ENCODE results near the gene NXF1. TPM values are rescaled to one million over a fixed set of nuclear protein-coding genes. Genes with fewer than 3 reads are reported as not detected.
A peak's percentile ranks its signal among the peaks of the same experiment; 100 is the strongest.

The NXF1 gene
- total and polyA plus RNA-seq, 4 donors = 17.3 to 38.3 (median 32.7) TPM

DNA sequence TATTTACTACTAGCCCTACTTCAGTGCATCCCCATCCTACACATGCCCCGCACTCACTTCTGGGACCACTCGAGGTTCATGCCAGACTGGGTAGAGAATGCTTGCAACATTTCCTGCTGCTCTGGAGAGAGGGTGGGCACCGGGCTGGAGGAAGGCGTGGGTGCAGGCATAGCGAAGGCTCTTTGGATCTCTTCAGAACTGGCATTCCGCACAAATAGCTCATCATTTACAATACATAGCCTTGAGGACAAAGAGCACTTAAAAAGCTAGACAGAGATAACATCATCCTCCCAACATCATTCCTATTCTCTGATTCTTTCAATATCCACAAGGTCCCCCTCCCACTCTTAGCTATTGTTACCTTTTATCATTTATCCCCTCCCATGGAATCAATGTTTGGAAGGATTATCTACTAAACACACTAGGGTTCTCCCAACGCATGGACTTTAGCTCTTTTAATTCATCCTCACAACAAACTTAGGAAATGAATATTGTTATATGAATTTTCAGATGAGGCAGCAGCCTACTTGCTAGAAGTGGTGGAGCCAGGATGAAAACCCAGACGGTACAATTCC, 11.0 kb downstream of the NXF1 start:
- WGBS = 95% methylated on average over 8 of the region's 8 CpGs
- Histone ChIP-seq H3K9ac (ENCODE audit: low read depth in 1 of 2, low read length in 2 of 2) (no peak overlapping the region), H3K9me3 (ENCODE audit: control insufficient read depth in 4 of 4, low read length in 3 of 4) (no peaks in the 10 kb centered on the region), H3K27ac (ENCODE audit: low read depth in 1 of 2, low read length in 2 of 2) (no peak overlapping the region), H3K4me1 (ENCODE audit: control insufficient read depth in 4 of 4, insufficient read depth in 4 of 4, low read length in 3 of 4) (peaks cover 0 to 25% (median 23%) of the 10 kb centered on the region in 4 donors), H3K36me3 (ENCODE audit: control insufficient read depth in 4 of 4, insufficient read depth in 3 of 4, low read depth in 1 of 4, low read length in 3 of 4) (peaks cover 10 to 60% (median 42%) of the 10 kb centered on the region in 4 donors), H3K27me3 (ENCODE audit: control insufficient read depth in 4 of 4, insufficient read depth in 4 of 4, low read length in 3 of 4) (no peaks in the 10 kb centered on the region), H3K4me3 (ENCODE audit: low read depth in 1 of 3, low read length in 3 of 3) (no peak overlapping the region)
- DNase-seq (ENCODE audit: low spot score) = no peak
- TF ChIP-seq SP1 (IDR thresholded peaks at IDR 0.05) (no peak), HNF4A (conservative IDR thresholded peaks at IDR 0.05) (no peak), RXRA (IDR thresholded peaks at IDR 0.05) (no peak), JUND (IDR thresholded peaks at IDR 0.05) (no peak), FOXA2 (IDR thresholded peaks at IDR 0.05) (no peak), NR2F2 (IDR thresholded peaks at IDR 0.05) (no peak)
- TF ChIP-seq, protein P1, sequence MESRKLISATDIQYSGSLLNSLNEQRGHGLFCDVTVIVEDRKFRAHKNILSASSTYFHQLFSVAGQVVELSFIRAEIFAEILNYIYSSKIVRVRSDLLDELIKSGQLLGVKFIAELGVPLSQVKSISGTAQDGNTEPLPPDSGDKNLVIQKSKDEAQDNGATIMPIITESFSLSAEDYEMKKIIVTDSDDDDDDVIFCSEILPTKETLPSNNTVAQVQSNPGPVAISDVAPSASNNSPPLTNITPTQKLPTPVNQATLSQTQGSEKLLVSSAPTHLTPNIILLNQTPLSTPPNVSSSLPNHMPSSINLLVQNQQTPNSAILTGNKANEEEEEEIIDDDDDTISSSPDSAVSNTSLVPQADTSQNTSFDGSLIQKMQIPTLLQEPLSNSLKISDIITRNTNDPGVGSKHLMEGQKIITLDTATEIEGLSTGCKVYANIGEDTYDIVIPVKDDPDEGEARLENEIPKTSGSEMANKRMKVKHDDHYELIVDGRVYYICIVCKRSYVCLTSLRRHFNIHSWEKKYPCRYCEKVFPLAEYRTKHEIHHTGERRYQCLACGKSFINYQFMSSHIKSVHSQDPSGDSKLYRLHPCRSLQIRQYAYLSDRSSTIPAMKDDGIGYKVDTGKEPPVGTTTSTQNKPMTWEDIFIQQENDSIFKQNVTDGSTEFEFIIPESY (IDR thresholded peaks at IDR 0.05) = no peak

- no peak overlapping the region for H3K9ac ChIP-seq (ENCODE audit: low read depth in 1 of 2, low read length in 2 of 2)
- 41% methylated on average over 11 of the region's 11 CpGs for WGBS
- H3K27ac ChIP-seq (ENCODE audit: low read depth in 1 of 2, low read length in 2 of 2) = peak overlapping the region; percentile 49 to 85
- H3K4me3 ChIP-seq (ENCODE audit: low read depth in 1 of 3, low read length in 3 of 3) = no peak overlapping the region
- no peaks in the 10 kb centered on the region for H3K27me3 ChIP-seq (ENCODE audit: control insufficient read depth in 4 of 4, insufficient read depth in 4 of 4, low read length in 3 of 4)
- peaks cover 0 to 41% (median 34%) of the 10 kb centered on the region in 4 donors for H3K4me1 ChIP-seq (ENCODE audit: control insufficient read depth in 4 of 4, insufficient read depth in 4 of 4, low read length in 3 of 4)
- H3K36me3 ChIP-seq (ENCODE audit: control insufficient read depth in 4 of 4, insufficient read depth in 3 of 4, low read depth in 1 of 4, low read length in 3 of 4) = peaks cover 5 to 46% (median 29%) of the 10 kb centered on the region in 4 donors
- no peak for DNase-seq (ENCODE audit: low spot score)
- no peak for TF ChIP-seq YY1 (IDR thresholded peaks at IDR 0.05)
- no peak for TF ChIP-seq MAX (IDR thresholded peaks at IDR 0.05)
- no peak for TF ChIP-seq JUND (IDR thresholded peaks at IDR 0.05)
- no peak for TF ChIP-seq CTCF (IDR thresholded peaks at IDR 0.05; ENCODE audit: low read depth, low read length, missing input control)
- TF ChIP-seq, protein P1 (IDR thresholded peaks at IDR 0.05) = no peak
- no peak for TF ChIP-seq NR2F2 (IDR thresholded peaks at IDR 0.05)
- no peak for TF ChIP-seq RXRA (IDR thresholded peaks at IDR 0.05)
- no peak for TF ChIP-seq RAD21 (IDR thresholded peaks at IDR 0.05)
- TF ChIP-seq FOXA2 (IDR thresholded peaks at IDR 0.05) = no peak
- TF ChIP-seq, protein P2, sequence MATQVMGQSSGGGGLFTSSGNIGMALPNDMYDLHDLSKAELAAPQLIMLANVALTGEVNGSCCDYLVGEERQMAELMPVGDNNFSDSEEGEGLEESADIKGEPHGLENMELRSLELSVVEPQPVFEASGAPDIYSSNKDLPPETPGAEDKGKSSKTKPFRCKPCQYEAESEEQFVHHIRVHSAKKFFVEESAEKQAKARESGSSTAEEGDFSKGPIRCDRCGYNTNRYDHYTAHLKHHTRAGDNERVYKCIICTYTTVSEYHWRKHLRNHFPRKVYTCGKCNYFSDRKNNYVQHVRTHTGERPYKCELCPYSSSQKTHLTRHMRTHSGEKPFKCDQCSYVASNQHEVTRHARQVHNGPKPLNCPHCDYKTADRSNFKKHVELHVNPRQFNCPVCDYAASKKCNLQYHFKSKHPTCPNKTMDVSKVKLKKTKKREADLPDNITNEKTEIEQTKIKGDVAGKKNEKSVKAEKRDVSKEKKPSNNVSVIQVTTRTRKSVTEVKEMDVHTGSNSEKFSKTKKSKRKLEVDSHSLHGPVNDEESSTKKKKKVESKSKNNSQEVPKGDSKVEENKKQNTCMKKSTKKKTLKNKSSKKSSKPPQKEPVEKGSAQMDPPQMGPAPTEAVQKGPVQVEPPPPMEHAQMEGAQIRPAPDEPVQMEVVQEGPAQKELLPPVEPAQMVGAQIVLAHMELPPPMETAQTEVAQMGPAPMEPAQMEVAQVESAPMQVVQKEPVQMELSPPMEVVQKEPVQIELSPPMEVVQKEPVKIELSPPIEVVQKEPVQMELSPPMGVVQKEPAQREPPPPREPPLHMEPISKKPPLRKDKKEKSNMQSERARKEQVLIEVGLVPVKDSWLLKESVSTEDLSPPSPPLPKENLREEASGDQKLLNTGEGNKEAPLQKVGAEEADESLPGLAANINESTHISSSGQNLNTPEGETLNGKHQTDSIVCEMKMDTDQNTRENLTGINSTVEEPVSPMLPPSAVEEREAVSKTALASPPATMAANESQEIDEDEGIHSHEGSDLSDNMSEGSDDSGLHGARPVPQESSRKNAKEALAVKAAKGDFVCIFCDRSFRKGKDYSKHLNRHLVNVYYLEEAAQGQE (IDR thresholded peaks at IDR 0.05) = no peak
- TF ChIP-seq HNF4A (conservative IDR thresholded peaks at IDR 0.05) = no peak
- no peak for TF ChIP-seq TAF1 (conservative IDR thresholded peaks at IDR 0.05)
- TF ChIP-seq GABPA (IDR thresholded peaks at IDR 0.05 in 1 of 2, conservative IDR thresholded peaks at IDR 0.05 in 1 of 2) = no peak
- no peak for TF ChIP-seq SP1 (IDR thresholded peaks at IDR 0.05)
- no peak for TF ChIP-seq HNF4G (IDR thresholded peaks at IDR 0.05)
- TF ChIP-seq ATF3 (IDR thresholded peaks at IDR 0.05) = no peak
- no peaks in the 10 kb centered on the region for H3K9me3 ChIP-seq (ENCODE audit: control insufficient read depth in 4 of 4, low read length in 3 of 4)
These were observed 13.1 kb downstream of the NXF1 start for GRCh38 chr11:62792202-62792575.

Data from liver (tissue), 9 donors.